T-cell (primary cell): Measurements from ENCODE around the gene WNT9A. TPM values are rescaled to one million over a fixed set of nuclear protein-coding genes. Genes with fewer than 3 reads are reported as not detected.
"Not testable (repeated sequence)": the region's sequence is repeated elsewhere in the genome, so short reads cannot be mapped to it uniquely, and the experiment has no call there.

Experiments
- ATAC-seq, 4 experiments: fragments of 200-7000 bp in 3 of 4; fragments of 150-1000 bp in 1 of 4; cut with Tn5 transposase; replicated peaks in 1 of 4; 1 replicate in 3 of 4; 2 replicates in 1 of 4; pipeline ENCODE4 v1.10.0; 2021; ENCODE audit warnings: moderate library complexity in 3 of 4, mild to moderate bottlenecking in 2 of 4, moderate number of reproducible peaks in 1 of 4
- CTCF ChIA-PET, 2 donors: fragments of 300-600 bp; sonication (Branson Sonifier 250); formaldehyde crosslinking; loops; one replicate each; lab custom pipeline; 2022; ENCODE audit warnings: antibody characterized with exemption in 2 of 2; lab: Charles Lee
- POLR2A ChIA-PET, 2 donors: fragments of 300-600 bp; sonication (Branson Sonifier 250); formaldehyde crosslinking; loops; one replicate each; lab custom pipeline; 2022; ENCODE audit warnings: antibody characterized with exemption in 2 of 2; lab: Charles Lee
- DNase-seq, 35 experiments: peaks; one replicate each; pipeline versions ENCODE4 v3.0.0 to v3.0.0-alpha.2; 2013 to 2023
- H3K27ac ChIP-seq: one replicate; pipeline ENCODE4 v1.5.1; 2013; ENCODE audit warnings: low read length
- H3K27me3 ChIP-seq, 2 experiments: replicated peaks in 1 of 2; 1 replicate in 1 of 2; 2 replicates in 1 of 2; pipeline versions ENCODE4 v1.6.1 to v1.7.0; 2013; ENCODE audit warnings: low read length in 1 of 2, mixed read lengths in 1 of 2; ENCODE audit not compliant: control insufficient read depth in 2 of 2, insufficient read depth in 2 of 2; ENCODE audit errors: extremely low read depth in 1 of 2
- H3K36me3 ChIP-seq, 2 donors: 1 replicate in 1 of 2; 2 replicates in 1 of 2; pipeline versions ENCODE4 v1.6.1 to v1.7.0; 2013; ENCODE audit warnings: low read length in 1 of 2; ENCODE audit not compliant: control insufficient read depth in 2 of 2, insufficient read depth in 1 of 2; ENCODE audit errors: extremely low read depth in 1 of 2
- H3K4me1 ChIP-seq, 2 experiments: 1 replicate in 1 of 2; 2 replicates in 1 of 2; pipeline versions ENCODE4 v1.6.1 to v1.7.0; 2013; ENCODE audit warnings: low read length in 2 of 2, mixed read lengths in 1 of 2; ENCODE audit not compliant: insufficient read depth in 2 of 2, control insufficient read depth in 1 of 2; ENCODE audit errors: extremely low read depth in 1 of 2
- H3K4me3 ChIP-seq, 2 donors: 1 replicate in 1 of 2; 2 replicates in 1 of 2; pipeline versions ENCODE4 v1.5.1 to v1.7.0; 2013; ENCODE audit warnings: mild to moderate bottlenecking in 2 of 2, low read length in 1 of 2, moderate library complexity in 1 of 2; ENCODE audit not compliant: control insufficient read depth in 1 of 2; ENCODE audit errors: extremely low read depth in 1 of 2
- H3K9me3 ChIP-seq: 2 replicates; pipeline ENCODE4 v1.7.0; 2013
- H3K27ac Mint-ChIP-seq, 2 donors: one replicate each; pipeline ENCODE4 v1.8.0; 2020 to 2021; ENCODE audit warnings: mild to moderate bottlenecking in 2 of 2, mixed read lengths in 2 of 2
- H3K27me3 Mint-ChIP-seq, 2 donors: one replicate each; pipeline ENCODE4 v1.8.0; 2021 to 2022; ENCODE audit warnings: mixed read lengths in 2 of 2
- H3K36me3 Mint-ChIP-seq: one replicate; pipeline ENCODE4 v1.8.0; 2021; ENCODE audit warnings: mixed read lengths
- H3K4me1 Mint-ChIP-seq, 3 donors: one replicate each; pipeline ENCODE4 v1.8.0; 2020 to 2022; ENCODE audit warnings: mixed read lengths in 3 of 3, mild to moderate bottlenecking in 1 of 3
- H3K4me3 Mint-ChIP-seq, 3 donors: one replicate each; pipeline ENCODE4 v1.8.0; 2020 to 2022; ENCODE audit warnings: mild to moderate bottlenecking in 3 of 3, mixed read lengths in 3 of 3, moderate library complexity in 3 of 3
- H3K9me3 Mint-ChIP-seq, 3 donors: one replicate each; pipeline ENCODE4 v1.8.0; 2020 to 2022; ENCODE audit warnings: mixed read lengths in 3 of 3
- WGBS: methylation state at CpG from one replicate; pipeline ENCODE4 v1.1.5; 2013; ENCODE audit warnings: missing lambda C conversion rate; ENCODE audit not compliant: insufficient coverage; 5-methylcytosine and 5-hydroxymethylcytosine counted together
- total RNA-seq, 35 experiments: library from RNA in 6 of 35; stranded (reverse) in 6 of 35; fragments of 120-200 nt in 1 of 35; gene quantifications; one replicate each; pipeline versions ENCODE4 v1.2.1 to v1.2.4 and lab custom pipeline; 2013 to 2026

WNT9A gene
- total RNA-seq, 5 donors from 2014 or later (not counting 1 experiment from before 2014, with no cell fraction given), result 0.12 to 0.72 (median 0.48) TPM; not detected in 1

DNA sequence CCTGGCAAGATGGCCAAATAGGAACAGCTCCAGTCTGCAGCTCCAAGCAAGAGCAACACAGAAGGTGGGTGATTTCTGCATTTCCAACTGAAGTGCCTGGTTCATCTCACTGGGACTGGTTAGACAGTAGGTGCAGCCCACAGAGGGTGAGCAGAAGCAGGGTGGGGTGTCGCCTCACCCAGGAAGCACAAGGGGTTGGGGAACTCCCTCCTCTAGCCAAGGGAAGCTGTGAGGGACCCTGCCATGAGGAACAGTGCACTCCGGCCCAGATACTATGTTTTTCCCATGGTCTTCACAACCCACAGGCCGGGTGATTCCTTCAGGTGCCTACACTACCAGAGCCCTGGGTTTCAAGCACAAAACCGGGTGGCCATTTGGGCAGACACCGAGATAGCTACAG, 75.8 kb downstream of the WNT9A start:
- Mint-ChIP-seq H3K4me1 (peaks cover 36 to 50% (median 45%) of the 10 kb centered on the region in 3 donors), H3K9me3 (peaks cover 0 to 11% (median 5%) of the 10 kb centered on the region in 3 donors)
- ATAC-seq, result not testable (repeated sequence)

DNA sequence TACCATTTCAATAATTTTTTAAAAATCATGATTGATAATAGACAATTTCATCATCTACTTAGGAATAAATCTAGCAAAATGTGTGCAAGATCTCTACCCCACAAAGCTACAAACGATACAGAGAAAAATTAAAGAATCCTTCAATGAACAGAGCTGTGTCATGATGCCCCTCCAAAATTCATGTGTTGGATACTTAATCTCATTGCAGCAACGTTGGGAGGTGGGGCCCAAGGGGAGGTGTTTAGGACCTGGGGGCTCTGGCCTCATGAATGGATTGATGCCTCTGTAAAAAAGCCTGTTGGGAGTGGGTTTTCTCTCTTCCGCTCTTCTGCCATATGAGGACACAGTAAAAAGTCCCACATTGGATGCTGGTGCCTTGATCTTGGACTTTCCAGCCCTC, 77.4 kb downstream of the WNT9A start:
- peaks cover 4% of the 10 kb centered on the region for H3K36me3 Mint-ChIP-seq
- ChIA-PET POLR2A (no interaction called here), CTCF (interaction anchor here in 1 of 2 donors (0.6 kb wide), 1 partner anchor 16 kb away, joined by 3 read pairs; no protein-coding TSS in a partner anchor)
- Histone ChIP-seq H3K27ac (no peak overlapping the region), H3K4me1 (peaks cover 16 to 37% of the 10 kb centered on the region in 2 experiments), H3K9me3 (no peaks in the 10 kb centered on the region), H3K36me3 (no peaks in the 10 kb centered on the region), H3K4me3 (no peak overlapping the region), H3K27me3 (peaks cover 0 to 5% of the 10 kb centered on the region in 2 experiments)
- peaks cover 0 to 11% (median 5%) of the 10 kb centered on the region in 3 donors for H3K9me3 Mint-ChIP-seq
- DNase-seq (no peak), ATAC-seq (no peak)
- H3K4me3 Mint-ChIP-seq, result peak overlapping the region; percentile 50 to 71 (median 61)
- H3K4me1 Mint-ChIP-seq, result peaks cover 36 to 50% (median 45%) of the 10 kb centered on the region in 3 donors
- peak overlapping the region; percentile 25 to 91 for H3K27ac Mint-ChIP-seq
- no peaks in the 10 kb centered on the region for H3K27me3 Mint-ChIP-seq
- 20% methylated on average over 1 of the region's 3 CpGs for WGBS

More for the DNA sequence above, 75.8 kb downstream of the WNT9A start:
- DNase-seq, H3K27me3 ChIP-seq, H3K9me3 ChIP-seq, H3K36me3 ChIP-seq, CTCF ChIA-PET, H3K27ac ChIP-seq, H3K36me3 Mint-ChIP-seq, H3K4me3 ChIP-seq, H3K27me3 Mint-ChIP-seq, POLR2A ChIA-PET: not testable (repeated sequence)
- Mint-ChIP-seq H3K4me3 (peak overlapping the region in 1 of 3 donors; percentile 62), H3K27ac (peak overlapping the region in 1 of 2 donors; percentile 61)
- 60% methylated on average over 4 of the region's 5 CpGs for WGBS
- H3K4me1 ChIP-seq, result peaks cover 16 to 37% of the 10 kb centered on the region in 2 experiments

DNA sequence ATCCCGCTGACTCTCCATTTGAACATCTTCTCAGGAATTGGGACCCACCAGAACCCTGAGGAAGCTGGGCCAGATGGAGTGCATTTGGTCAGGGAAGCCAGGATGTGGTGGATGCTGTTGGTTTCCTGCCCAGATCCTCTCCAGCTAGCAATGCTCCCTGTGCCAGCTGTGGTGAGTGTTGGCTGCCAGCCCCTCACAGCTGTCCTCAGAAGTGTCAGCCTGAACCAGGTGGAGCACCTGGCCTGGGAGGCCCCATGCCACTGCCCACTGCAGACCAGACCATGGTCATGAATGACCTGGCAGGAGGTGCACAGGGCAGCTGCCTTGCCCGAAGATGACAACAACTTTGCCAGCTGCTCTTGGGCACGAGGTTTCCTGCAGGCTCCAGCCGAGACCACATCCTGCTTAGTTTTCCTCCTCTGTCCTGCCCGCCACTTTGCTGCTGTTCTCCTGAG, 77.9 kb downstream of the WNT9A start:
- H3K36me3 Mint-ChIP-seq, result peaks cover 4% of the 10 kb centered on the region
- H3K4me3 Mint-ChIP-seq, result peak overlapping the region; percentile 50 to 71 (median 61)
- peaks cover 3 to 12% (median 6%) of the 10 kb centered on the region in 3 donors for H3K9me3 Mint-ChIP-seq
- H3K4me3 ChIP-seq, result no peak overlapping the region
- H3K27ac Mint-ChIP-seq, result peak overlapping the region; percentile 25 to 91
- H3K4me1 ChIP-seq, result peaks cover 16 to 37% of the 10 kb centered on the region in 2 experiments
- H3K27me3 ChIP-seq, result peaks cover 0 to 5% of the 10 kb centered on the region in 2 experiments
- peaks cover 36 to 50% (median 45%) of the 10 kb centered on the region in 3 donors for H3K4me1 Mint-ChIP-seq
- no peaks in the 10 kb centered on the region for H3K27me3 Mint-ChIP-seq
- CTCF ChIA-PET, result interaction anchor here in 1 of 2 donors (0.6 kb wide), 1 partner anchor 17 kb away, joined by 3 read pairs; no protein-coding TSS in a partner anchor
- DNase-seq (peak in 5 of 35 experiments; percentile 26 to 48 (median 37)), ATAC-seq (peak; percentile 71 to 91 (median 82))
- WGBS, result 3% methylated on average over 4 of the region's 5 CpGs
- POLR2A ChIA-PET, result interaction anchor here in 1 of 2 donors (0.5 kb wide), 1 partner anchor 1130 kb away, joined by 3 read pairs; no protein-coding TSS in a partner anchor
- H3K9me3 ChIP-seq, result no peaks in the 10 kb centered on the region
- H3K27ac ChIP-seq, result no peak overlapping the region
- no peaks in the 10 kb centered on the region for H3K36me3 ChIP-seq

DNA sequence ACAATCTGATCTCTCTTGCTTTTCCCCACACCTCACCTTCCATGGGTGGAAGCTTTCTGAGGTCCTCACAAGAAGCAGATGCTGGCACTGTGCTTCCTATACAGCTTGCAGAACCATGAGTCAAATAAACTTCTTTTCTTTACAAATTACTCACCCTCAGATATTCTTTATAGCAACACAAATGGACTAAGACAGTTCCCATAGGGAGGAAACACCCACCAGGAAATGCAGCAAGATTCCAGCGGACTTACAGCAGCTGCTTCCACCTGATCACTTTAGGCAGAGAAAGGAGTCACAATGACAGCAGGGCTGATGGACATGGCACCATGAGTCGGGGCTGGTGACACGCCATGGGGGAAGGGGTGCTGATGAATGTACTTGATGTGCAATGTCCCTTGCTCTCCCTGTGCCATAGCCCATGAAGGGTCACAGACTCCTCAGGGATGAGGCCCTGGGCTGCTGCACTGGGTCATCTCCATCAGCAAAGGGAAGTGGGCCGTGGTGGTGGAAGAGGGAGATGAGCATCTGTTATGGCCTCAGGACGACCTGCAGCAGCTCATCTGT, 78.4 kb downstream of the WNT9A start:
- DNase-seq (no peak), ATAC-seq (peak in 1 of 4 experiments; percentile 13)
- peak overlapping the region in 1 of 3 donors; percentile 71 for H3K4me3 Mint-ChIP-seq
- peaks cover 8 to 13% (median 12%) of the 10 kb centered on the region in 3 donors for H3K9me3 Mint-ChIP-seq
- peaks cover 4% of the 10 kb centered on the region for H3K36me3 Mint-ChIP-seq
- no peaks in the 10 kb centered on the region for H3K36me3 ChIP-seq
- no peaks in the 10 kb centered on the region for H3K9me3 ChIP-seq
- H3K27ac Mint-ChIP-seq, result peak overlapping the region; percentile 25 to 91
- no peaks in the 10 kb centered on the region for H3K27me3 Mint-ChIP-seq
- WGBS, result 84% methylated on average over 3 of the region's 5 CpGs
- no peak overlapping the region for H3K27ac ChIP-seq
- H3K4me3 ChIP-seq, result no peak overlapping the region
- peaks cover 36 to 50% (median 45%) of the 10 kb centered on the region in 3 donors for H3K4me1 Mint-ChIP-seq
- CTCF ChIA-PET, result no interaction called here
- POLR2A ChIA-PET, result interaction anchor here in 1 of 2 donors (0.5 kb wide), 1 partner anchor 1130 kb away, joined by 3 read pairs; no protein-coding TSS in a partner anchor
- H3K4me1 ChIP-seq, result peaks cover 16 to 37% of the 10 kb centered on the region in 2 experiments
- peaks cover 0 to 5% of the 10 kb centered on the region in 2 experiments for H3K27me3 ChIP-seq

Other genes with a start within 250 kb of the WNT9A start
- 10 to 100 TPM; 10.8 to 35.1 (median 33.5) TPM for gene JMJD4, start 212.6 kb downstream of the WNT9A start, total RNA-seq
- 10 to 100 TPM; 20.1 to 35.6 (median 30.7) TPM for gene SNAP47, start 212.5 kb downstream of the WNT9A start, total RNA-seq
- not detected for gene PRSS38, start 132.3 kb downstream of the WNT9A start, total RNA-seq
- gene WNT3A, start 59.1 kb upstream of the WNT9A start, total RNA-seq, result under 1 TPM in 2 of 5 donors, not detected in 3; 0.10 to 0.28 TPM
- gene ARF1, start 134.8 kb upstream of the WNT9A start, total RNA-seq, result 100 to 1,000 TPM; 232 to 309 (median 258) TPM
- 10 to 100 TPM; 19.7 to 34.0 (median 32.3) TPM for gene C1orf35, start 155.4 kb upstream of the WNT9A start, total RNA-seq
- 10 to 100 TPM; 49.7 to 63.5 (median 55.9) TPM for gene MRPL55, start 161.4 kb upstream of the WNT9A start, total RNA-seq
- 100 to 1,000 TPM; 201 to 318 (median 223) TPM for gene GUK1, start 192.3 kb upstream of the WNT9A start, total RNA-seq
- 1 to 10 TPM; 1.1 to 3.1 (median 1.6) TPM for gene GJC2, start 202.0 kb upstream of the WNT9A start, total RNA-seq
- 10 to 100 TPM; 10.6 to 18.3 (median 12.6) TPM for gene IBA57, start 217.9 kb upstream of the WNT9A start, total RNA-seq